ENCODE measurements around the gene SCAPER. TPM values are rescaled to one million over a fixed set of nuclear protein-coding genes. Genes with fewer than 3 reads are reported as not detected.
"Not testable (repeated sequence)": the region's sequence is repeated elsewhere in the genome, so short reads cannot be mapped to it uniquely, and the experiment has no call there.

SCAPER gene
- total RNA-seq, 2 donors from 2014 or later = 27.9 to 32.1 TPM

DNA sequence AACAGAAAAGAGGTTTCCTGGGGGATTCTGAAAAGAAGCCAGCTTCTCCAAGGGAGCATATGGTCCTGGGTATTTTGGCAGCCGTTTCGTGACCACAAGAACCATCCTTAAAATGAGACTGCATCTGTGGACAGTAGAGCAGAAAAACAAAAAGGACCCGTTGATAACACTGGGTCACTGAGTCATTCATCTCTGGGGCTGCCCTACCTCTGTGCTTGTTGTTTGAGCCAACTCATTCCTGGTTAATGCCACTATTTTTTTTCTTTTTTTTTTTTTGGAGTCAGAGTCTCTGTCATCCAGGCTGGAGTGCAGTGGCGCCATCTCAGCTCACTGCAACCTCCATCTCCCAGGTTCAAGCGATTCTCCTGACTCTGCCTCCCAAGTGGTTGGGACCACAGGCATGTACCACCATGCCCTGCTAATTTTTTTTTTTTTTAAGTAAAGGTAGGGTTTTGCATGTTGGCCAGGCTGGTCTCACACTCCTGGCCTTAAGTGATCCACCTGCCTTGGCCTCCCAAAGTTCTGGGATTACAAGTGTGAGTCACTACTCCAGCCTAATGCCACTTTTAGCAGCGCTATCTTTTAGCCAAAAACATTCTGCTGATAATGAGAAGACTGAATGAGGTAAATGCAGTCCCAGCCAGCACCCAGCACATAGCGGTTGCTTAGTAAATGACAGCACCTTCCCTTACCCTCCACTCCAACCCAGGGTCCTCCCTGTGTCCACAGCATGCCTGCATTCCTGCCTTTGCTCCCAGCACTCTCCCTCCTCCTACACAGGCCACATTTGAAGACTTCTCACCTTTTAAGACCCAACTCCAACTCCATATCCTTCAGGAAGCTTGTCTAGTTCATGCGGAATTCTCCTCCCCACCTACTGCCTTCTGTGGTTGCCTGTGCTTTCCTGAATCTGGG, 577.7 kb downstream of the SCAPER start:
- intact Hi-C loops (cut with DNase I) = no loop called here
- DNase-seq (ENCODE audit: low spot score) = no peak

DNA sequence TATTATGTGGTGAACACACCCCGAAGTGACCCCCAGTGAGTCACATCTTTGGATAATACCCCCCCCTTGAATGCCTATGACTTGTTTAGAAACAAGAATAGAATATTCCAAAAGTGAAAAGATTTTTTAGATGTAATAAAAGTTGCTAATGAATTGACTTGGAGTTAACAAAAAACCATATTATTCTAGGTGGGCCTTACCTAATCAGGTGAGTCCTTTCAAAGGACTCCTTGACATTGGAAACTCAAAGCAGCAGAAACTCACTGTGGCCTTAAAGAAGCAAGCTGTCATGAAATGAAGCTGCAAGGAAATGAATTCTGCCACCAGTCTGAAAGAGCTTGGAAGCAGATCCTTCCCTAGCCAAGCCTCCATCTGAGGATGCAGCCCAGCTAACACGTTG, 579.4 kb downstream of the SCAPER start:
- intact Hi-C loops (cut with DNase I) = no loop called here
- DNase-seq (ENCODE audit: low spot score) = no peak

DNA sequence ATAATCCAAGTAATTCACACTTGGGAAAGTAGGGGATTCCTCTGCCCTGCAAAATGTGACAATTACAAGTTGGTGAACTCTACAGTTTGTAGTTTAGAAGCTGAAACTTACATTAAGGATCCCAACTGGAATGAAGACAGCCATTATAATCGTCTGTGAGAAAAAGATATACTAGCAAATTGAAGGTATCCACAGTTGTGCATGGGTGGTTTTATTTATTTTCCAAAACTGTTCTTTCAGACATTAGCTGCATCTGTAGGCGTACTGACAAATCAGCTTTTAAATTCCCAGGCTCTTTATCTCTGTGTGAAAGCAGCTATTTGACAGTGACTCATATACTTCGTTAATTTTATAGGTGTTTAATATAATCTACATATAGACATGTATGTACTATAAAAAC, 581.1 kb downstream of the SCAPER start:
- no peak for DNase-seq (ENCODE audit: low spot score)
- intact Hi-C loops (cut with DNase I) = no loop called here

DNA sequence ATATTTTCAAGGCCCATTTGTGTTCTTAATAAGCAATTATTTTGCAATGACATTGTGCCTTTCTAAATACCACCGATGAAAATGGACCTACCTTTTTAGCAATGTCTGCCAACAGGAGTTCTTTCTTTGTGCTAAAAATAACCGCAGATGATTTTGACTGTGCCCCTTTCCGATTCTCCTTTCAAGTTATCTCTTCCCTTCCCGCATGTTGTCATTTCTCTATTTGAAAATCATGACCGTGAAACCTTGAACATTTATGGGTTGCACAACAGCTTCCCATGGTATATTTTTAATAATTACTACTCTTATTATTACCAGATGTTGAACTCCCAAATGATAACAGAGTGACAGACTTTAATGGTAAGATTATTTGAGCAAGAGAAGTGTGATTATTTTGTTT, 583.5 kb downstream of the SCAPER start:
- intact Hi-C loops (cut with DNase I) = no loop called here
- no peak for DNase-seq (ENCODE audit: low spot score)

DNA sequence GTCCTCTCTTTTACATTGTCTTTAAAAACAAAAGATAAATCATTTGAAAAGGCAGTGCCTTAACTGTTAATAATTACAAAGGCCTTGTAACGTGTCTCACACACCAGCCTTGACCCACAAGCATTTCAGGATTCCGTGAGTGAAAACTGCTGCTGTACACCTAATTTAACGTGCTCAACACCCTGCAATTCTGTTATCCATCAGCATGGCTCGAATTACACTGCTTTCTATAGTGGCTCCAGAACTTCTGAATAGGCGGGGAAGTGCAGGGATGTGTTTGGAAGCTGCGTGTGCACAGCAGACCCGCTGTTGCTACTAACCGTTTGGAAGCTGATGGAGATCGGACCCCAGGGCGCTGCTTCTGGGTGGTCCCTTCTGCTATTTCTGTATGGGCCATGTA, 584.0 kb downstream of the SCAPER start:
- intact Hi-C loops (cut with DNase I) = no loop called here
- no peak for DNase-seq (ENCODE audit: low spot score)

DNA sequence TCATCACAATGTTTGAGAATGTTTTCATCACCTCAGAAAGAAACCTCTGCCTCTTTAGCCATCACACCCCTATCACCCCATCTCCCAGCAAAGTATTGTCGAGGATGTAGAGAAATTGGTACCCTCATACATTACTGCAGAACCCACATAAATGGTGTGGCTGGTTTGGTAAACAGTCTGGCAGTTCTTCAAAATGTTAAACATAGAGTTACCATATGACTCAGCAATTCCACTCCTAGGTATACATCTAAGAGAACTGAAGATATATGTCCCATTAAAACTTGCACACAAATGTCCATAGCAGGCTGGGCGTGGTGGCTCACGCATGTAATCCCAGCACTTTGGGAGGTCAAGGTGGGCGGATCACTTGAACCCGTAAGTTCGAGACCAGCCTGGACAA, 585.1 kb downstream of the SCAPER start:
- intact Hi-C loops (cut with DNase I) = no loop called here

DNA sequence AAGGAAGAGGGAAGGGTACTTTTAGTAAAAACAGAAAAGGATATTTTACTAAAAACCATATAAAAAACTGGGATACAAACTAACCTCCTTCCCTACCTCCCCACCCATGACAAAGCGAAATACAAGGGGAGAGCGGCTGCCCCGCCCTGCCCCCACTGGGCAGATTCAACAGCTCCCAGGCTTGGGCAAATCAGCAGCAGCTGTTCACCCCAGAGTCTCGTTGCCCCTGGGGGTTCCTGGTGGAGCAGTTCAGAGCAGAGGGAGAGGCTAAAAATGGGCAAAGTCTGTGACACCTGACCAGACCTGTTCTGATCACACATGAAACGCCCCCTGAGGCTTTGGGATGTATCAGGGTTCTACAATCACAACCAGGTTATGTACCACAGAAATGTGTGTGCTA, 591.4 kb downstream of the SCAPER start:
- no peak for DNase-seq (ENCODE audit: low spot score)
- intact Hi-C loops (cut with DNase I) = loop anchor here in 1 of 2 donors (10.0 kb wide), 1 partner anchor 109 kb away; no protein-coding TSS in a partner anchor

More for the DNA sequence above, 585.1 kb downstream of the SCAPER start:
- no peak for DNase-seq (ENCODE audit: low spot score)

DNA sequence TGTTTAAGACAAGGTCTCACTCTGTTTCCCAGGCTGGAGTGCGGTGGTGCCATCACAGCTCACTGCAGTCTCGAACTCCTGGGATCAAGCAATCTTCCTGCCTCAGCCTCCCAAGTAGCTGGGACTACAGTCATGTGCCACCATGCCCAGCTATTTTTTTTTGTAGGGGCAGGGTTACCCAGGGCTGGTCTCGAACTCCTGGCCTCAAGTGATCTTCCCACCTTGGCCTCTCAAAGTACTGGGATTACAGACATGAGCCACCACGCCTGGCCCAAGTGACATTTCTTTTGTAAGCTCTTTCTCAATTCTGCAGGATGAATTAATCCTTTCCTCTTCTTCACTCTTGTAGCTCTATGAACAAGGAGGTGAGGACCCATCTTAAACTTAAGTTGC, 592.0 kb downstream of the SCAPER start:
- DNase-seq (ENCODE audit: low spot score) = not testable (repeated sequence)
- intact Hi-C loops (cut with DNase I) = loop anchor here in 1 of 2 donors (10.0 kb wide), 1 partner anchor 108 kb away; no protein-coding TSS in a partner anchor

DNA sequence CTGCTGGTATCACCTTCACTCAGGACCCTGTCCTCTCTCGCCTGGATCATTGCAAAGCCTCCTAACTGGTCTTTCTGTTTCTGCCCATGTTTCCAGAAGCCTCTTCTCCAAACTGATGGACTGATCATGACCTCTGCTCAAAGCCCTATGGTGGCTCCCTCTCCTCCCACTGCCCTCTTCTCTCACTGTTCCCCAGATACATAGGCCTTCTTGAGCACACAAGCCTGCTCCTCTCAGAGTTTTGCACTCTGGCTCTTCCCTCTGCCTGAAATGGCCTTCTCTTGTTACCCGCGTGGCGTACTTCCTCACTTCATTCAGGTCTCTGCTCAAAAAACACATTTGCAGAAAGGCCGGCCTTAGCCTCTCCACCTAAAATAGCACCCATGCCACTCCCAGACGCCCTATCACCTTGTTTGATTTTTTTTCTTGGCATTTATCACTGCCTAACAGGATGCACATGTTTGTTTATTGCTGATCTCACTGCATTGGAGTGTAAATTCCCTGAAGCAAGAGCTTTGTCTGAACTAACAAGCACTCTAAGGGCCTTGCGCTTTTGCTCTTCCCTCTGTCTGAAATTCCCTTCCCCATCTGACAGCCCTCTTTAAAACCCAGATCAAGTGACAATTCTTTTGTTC, 592.5 kb downstream of the SCAPER start:
- no peak for DNase-seq (ENCODE audit: low spot score)
- intact Hi-C loops (cut with DNase I) = loop anchor here in 1 of 2 donors (10.0 kb wide), 1 partner anchor 108 kb away; no protein-coding TSS in a partner anchor

DNA sequence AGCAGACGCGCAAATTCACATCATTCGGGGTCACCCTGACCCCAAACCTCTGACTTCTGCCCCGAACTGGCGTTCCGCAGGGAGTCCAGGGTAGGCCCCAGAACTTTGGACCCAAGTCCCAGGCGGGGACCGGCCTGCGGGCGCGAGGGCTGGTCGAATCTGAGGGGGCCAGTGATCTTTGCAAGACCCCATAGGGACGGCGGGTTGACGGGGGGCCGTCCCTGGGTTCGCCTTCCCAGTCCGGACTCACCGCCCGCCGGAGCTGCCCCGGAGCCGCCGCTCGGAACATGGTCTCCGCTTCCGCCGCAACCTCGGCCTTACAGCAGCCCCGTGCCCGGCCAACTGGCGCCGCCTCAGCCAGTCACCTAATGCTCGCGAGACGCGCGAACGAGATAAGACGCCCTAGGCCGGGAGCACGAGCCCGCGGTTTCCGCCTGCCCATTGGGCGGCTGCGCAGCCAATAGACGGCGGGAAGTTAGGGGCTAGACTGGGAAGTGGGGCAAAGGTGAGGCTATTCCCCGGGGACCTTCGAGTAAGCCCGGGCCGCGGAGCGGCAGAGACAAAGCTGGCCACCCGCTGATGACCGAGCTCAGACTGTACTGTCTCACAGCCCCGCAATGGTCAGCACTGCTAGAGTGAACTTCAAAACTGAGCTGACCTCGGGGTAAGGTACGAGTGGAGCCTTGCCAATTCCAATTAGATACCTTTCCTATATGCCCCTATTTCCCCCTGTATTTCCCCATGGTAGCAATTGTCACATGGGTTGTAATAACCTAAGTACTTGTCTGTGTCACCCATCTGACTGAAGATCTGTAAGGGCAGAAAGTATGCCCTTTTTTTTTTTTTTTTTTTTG, 593.8 kb downstream of the SCAPER start, which contains the start of gene ETFA:
Gene ETFA, minus strand, starts transcription at position 370 of the 854 bp plus-strand sequence. Its CDS starts 81 bp downstream, at position 289.
- intact Hi-C loops (cut with DNase I) = loop anchor here in 1 of 2 donors (10.0 kb wide), 1 partner anchor 107 kb away; no protein-coding TSS in a partner anchor
- peak; percentile 99 for DNase-seq (ENCODE audit: low spot score)

DNA sequence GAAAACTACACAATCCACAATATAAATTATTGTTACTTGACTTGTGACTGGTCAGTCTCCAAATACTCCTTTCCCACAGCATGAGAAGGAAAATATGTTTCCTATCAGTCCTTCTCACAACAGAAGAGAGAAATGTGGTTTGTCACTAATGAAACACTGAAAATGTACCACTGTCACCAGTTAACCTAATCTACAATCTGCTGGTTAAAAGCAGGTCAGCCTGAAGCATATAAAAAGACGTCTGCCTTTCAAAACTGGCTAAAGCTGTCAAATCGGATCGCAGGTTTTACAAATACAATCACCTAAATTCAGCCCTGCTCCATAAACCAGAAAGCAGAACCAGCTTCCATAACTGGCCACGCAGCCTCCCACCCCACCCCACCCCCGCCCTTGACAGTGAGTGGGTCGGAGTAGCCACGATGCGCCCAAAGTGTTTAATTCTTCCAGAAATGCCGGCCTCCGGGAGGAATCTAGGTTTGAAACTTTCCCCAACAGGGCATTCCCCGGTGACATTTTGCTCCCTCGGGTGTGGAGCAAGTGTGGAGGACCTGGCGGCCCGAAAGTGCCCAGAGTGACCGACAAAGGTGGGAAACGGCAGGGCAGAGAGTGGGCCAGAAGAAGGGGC, 594.6 kb downstream of the SCAPER start:
- no peak for DNase-seq (ENCODE audit: low spot score)
- intact Hi-C loops (cut with DNase I) = loop anchor here in 1 of 2 donors (10.0 kb wide), 1 partner anchor 106 kb away; no protein-coding TSS in a partner anchor

DNA sequence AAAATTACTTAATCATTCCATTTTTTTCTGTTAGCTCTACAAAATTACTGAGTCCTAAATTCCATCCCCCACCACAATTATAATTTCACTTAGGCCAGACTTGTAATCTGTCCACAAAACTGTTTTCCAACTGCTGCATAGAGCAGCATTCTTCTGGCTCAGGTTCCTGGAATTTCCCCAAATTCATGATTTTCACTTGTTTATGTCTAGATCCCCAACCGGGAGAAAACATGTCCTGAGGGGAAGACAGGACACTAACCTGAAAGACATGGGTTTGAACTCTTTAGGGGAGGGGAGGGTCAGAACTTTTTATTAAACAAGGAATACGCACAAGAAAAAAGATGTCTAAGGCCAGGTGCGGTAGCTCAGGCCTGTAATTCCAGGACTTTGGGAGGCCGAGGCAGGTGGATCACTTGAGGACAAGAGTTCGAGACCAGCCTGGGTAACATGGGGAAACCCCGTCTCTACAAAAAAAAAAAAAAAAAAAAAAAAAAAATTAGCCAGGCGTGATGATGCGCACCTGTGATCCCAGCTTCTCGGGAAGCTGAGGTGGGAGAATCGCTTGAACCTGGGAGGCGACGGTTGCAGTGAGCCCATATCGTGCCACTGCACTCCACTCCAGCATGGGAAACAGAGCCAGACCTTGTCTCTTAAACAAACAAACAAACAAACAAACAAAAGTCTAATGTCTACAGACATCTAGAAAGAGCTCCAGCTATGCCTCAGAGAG, 595.4 kb downstream of the SCAPER start:
- intact Hi-C loops (cut with DNase I) = loop anchor here in 1 of 2 donors (10.0 kb wide), 1 partner anchor 105 kb away; no protein-coding TSS in a partner anchor
- DNase-seq (ENCODE audit: low spot score) = no peak

DNA sequence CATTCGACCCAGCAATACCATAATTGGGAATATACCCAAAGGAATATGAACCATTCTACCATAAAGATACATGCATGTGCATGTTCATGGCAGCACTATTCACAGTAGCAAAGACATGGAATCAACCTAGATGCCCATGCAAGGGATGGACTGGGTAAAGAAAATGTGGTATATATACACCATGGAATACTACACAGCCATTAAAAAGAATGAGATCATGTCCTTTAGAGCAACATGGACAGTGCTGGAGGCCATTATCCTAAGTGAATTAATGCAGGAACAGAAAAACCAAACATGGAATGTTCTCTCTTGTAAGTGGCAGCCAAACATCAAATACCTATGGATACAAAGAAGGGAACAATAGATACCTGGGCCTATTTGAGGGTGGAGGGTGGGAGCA, 601.2 kb downstream of the SCAPER start:
- no peak for DNase-seq (ENCODE audit: low spot score)
- intact Hi-C loops (cut with DNase I) = no loop called here

DNA sequence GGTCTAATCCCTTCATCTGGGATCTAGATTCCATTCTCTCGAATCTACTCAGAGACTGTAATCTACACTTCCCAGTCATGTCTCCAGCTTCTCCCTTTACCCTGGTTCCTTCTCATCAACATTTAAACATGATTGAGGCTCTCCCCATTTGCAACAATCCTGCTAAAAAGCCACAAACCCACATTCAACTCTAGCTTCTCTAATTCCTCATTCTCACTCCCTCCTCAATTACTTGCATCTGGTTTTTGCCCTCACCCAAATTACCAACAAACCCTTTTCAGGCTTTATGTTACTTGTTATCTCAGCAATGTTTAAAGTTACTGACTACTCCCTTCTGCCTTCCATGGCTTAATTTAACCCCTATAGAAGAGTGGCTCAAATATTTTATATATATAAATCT, 605.4 kb downstream of the SCAPER start:
- no peak for DNase-seq (ENCODE audit: low spot score)
- intact Hi-C loops (cut with DNase I) = no loop called here

DNA sequence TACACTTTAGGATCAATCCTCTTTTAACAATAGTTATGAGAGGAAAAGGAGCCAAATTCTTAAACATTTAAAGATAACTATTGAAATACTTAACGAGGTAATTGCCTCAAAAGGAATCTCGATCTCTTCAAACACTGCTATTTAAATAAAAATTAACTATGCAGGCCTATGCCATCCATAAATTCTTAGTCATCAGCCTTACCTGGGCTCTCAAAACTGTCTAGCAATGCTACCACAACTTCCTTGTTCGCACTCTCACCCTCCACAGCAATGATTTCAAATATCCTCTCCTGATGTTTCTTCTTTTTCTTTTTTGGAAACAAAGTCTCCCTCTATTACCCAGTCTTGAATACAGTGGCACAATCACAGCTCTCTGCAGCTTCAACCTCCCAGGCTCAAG, 606.2 kb downstream of the SCAPER start:
- DNase-seq (ENCODE audit: low spot score) = no peak
- intact Hi-C loops (cut with DNase I) = no loop called here

DNA sequence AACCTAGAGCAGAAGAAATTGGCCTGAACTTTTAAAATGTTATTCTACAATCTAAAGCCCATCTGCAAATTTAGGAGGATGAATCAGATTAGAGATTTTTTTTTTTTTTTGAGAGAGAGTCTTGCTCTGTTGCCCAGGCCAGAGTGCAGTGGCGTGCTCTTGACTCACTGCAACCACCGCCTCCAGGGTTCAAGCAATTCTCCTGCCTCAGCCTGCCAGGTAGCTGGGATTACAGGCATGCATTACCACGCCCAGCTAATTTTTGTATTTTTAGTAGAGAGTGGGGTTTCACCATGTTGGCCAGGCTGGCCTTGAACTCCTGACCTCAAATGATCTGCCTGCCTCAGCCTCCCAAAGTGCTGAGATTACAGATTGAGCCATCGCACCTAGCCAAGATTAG, 607.2 kb downstream of the SCAPER start:
- intact Hi-C loops (cut with DNase I); DNase-seq (ENCODE audit: low spot score): not testable (repeated sequence)

Data from posterior vena cava (tissue), 2 donors.